WERI-Rb-1 (cell line): Measurements from ENCODE around the gene AP5M1.
"Not testable (repeated sequence)": the region's sequence is repeated elsewhere in the genome, so short reads cannot be mapped to it uniquely, and the experiment has no call there.

Source experiments
- DNase-seq: peaks from one replicate; pipeline ENCODE4 v3.0.0-alpha.2; 2020
- H3K27ac ChIP-seq: fragments of 250-450 bp; sonication (Bioruptor Pico); 2 replicates; pipeline ENCODE4 v1.5.1; 2020; ENCODE audit warnings: mild to moderate bottlenecking, moderate library complexity
- H3K27me3 ChIP-seq: fragments of 250-450 bp; sonication (Bioruptor Pico); 2 replicates; pipeline ENCODE4 v1.5.1; 2021; ENCODE audit warnings: mild to moderate bottlenecking, low read depth, moderate library complexity; ENCODE audit not compliant: insufficient read depth, severe bottlenecking
- H3K36me3 ChIP-seq: fragments of 250-450 bp; sonication (Bioruptor Pico); 2 replicates; pipeline ENCODE4 v1.5.1; 2020; ENCODE audit warnings: mild to moderate bottlenecking, moderate library complexity
- H3K4me3 ChIP-seq: 2 replicates; pipeline ENCODE4 v1.5.1; 2011; ENCODE audit warnings: low read depth, mild to moderate bottlenecking, control low read depth, low read length
- H3K9me3 ChIP-seq: fragments of 250-450 bp; sonication (Bioruptor Pico); 2 replicates; pipeline ENCODE4 v1.5.1; 2021; ENCODE audit warnings: mild to moderate bottlenecking, moderate library complexity; ENCODE audit not compliant: severe bottlenecking
- CTCF ChIP-seq: IDR thresholded peaks from 2 replicates; pipeline ENCODE4 v1.5.1; 2011; ENCODE audit warnings: low read depth, mild to moderate bottlenecking, control low read depth, inconsistent platforms, low read length

Gene AP5M1

GRCh38 chr14:57268161-57269069, at the start of gene AP5M1, which contains the start of gene EXOC5:
TSS of gene AP5M1 (plus strand) at chr14:57268971. CDS start at chr14:57269315, 344 bp downstream.
TSS of gene EXOC5 (minus strand) at chr14:57268905. CDS start at chr14:57268648, 257 bp downstream.
- H3K4me3 ChIP-seq, result peak within 1 kb of the TSS; percentile 61
- peaks cover 14% of the 10 kb centered on the region for H3K36me3 ChIP-seq
- peak; percentile 95 for DNase-seq
- no peaks in the 10 kb centered on the region for H3K27me3 ChIP-seq
- peak; percentile 2; the same call in 1 of the 2 replicates for TF ChIP-seq CTCF
- H3K9me3 ChIP-seq, result no peaks in the 10 kb centered on the region
- peak within 1 kb of the TSS; percentile 99 for H3K27ac ChIP-seq

- TF ChIP-seq CTCF, result no peak
- H3K27ac ChIP-seq, result no peak overlapping the region
- H3K4me3 ChIP-seq, result no peak overlapping the region
- peaks cover 43% of the 10 kb centered on the region for H3K36me3 ChIP-seq
- no peaks in the 10 kb centered on the region for H3K9me3 ChIP-seq
- no peaks in the 10 kb centered on the region for H3K27me3 ChIP-seq
- no peak for DNase-seq
Observed at GRCh38 chr14:57221931-57222330, 46.8 kb upstream of the AP5M1 start.

- no peak for DNase-seq
- no peaks in the 10 kb centered on the region for H3K9me3 ChIP-seq
- peaks cover 49% of the 10 kb centered on the region for H3K36me3 ChIP-seq
- H3K27ac ChIP-seq, result no peak overlapping the region
- H3K27me3 ChIP-seq, result no peaks in the 10 kb centered on the region
- no peak for TF ChIP-seq CTCF
- H3K4me3 ChIP-seq, result no peak overlapping the region
Observed at GRCh38 chr14:57227083-57227482, 41.7 kb upstream of the AP5M1 start.

GRCh38 chr14:57228320-57228719, 40.5 kb upstream of the AP5M1 start:
- DNase-seq, H3K4me3 ChIP-seq, H3K27me3 ChIP-seq, H3K9me3 ChIP-seq, H3K27ac ChIP-seq: not testable (repeated sequence)
- peaks cover 48% of the 10 kb centered on the region for H3K36me3 ChIP-seq

GRCh38 chr14:57232006-57232405, 36.8 kb upstream of the AP5M1 start:
- Histone ChIP-seq H3K36me3 (peaks cover 51% of the 10 kb centered on the region), H3K9me3 (no peaks in the 10 kb centered on the region), H3K27me3 (no peaks in the 10 kb centered on the region), H3K4me3 (no peak overlapping the region), H3K27ac (no peak overlapping the region)
- no peak for TF ChIP-seq CTCF
- no peak for DNase-seq

- H3K27ac ChIP-seq, H3K27me3 ChIP-seq, DNase-seq, H3K9me3 ChIP-seq, H3K4me3 ChIP-seq: not testable (repeated sequence)
- H3K36me3 ChIP-seq, result peaks cover 32% of the 10 kb centered on the region
Observed at GRCh38 chr14:57240115-57240514, 28.7 kb upstream of the AP5M1 start.
